Stromal cell of bone marrow (primary cell): Measurements from ENCODE around the gene CD37.
A peak's percentile ranks its signal among the peaks of the same experiment; 100 is the strongest.
"Not testable (repeated sequence)": the region's sequence is repeated elsewhere in the genome, so short reads cannot be mapped to it uniquely, and the experiment has no call there.

Experiments
- DNase-seq: peaks from one replicate; pipeline ENCODE4 v3.0.0-alpha.2; 2012; ENCODE audit warnings: low read depth

The CD37 gene

GRCh38 chr19:49335071-49335783 lies at the start of gene CD37:
Gene CD37 (plus strand): TSS chr19:49335406. CDS start chr19:49335541, 135 bp downstream.
- no peak for DNase-seq

GRCh38 chr19:49287141-49287770 lies 48.0 kb upstream of the CD37 start:
- DNase-seq: no peak

- DNase-seq: not testable (repeated sequence)
Measured at GRCh38 chr19:49288205-49288604, 47.0 kb upstream of the CD37 start.

- not testable (repeated sequence) for DNase-seq
Measured at GRCh38 chr19:49289286-49289685, 45.9 kb upstream of the CD37 start.

- DNase-seq: no peak
Measured at GRCh38 chr19:49290517-49290916, 44.7 kb upstream of the CD37 start.

GRCh38 chr19:49294401-49294800 lies 40.8 kb upstream of the CD37 start:
- no peak for DNase-seq

- no peak for DNase-seq
Measured at GRCh38 chr19:49295208-49295880, 39.9 kb upstream of the CD37 start.

- DNase-seq: no peak
Measured at GRCh38 chr19:49297403-49297802, 37.8 kb upstream of the CD37 start.

- not testable (repeated sequence) for DNase-seq
Measured at GRCh38 chr19:49298653-49299052, 36.6 kb upstream of the CD37 start.

GRCh38 chr19:49301165-49301865 lies 33.9 kb upstream of the CD37 start:
- DNase-seq: peak; percentile 13

GRCh38 chr19:49301866-49302252 lies 33.3 kb upstream of the CD37 start:
- no peak for DNase-seq

- DNase-seq: not testable (repeated sequence)
Measured at GRCh38 chr19:49306734-49307133, 28.5 kb upstream of the CD37 start.

- DNase-seq: no peak
Measured at GRCh38 chr19:49309087-49309486, 26.1 kb upstream of the CD37 start.

- no peak for DNase-seq
Measured at GRCh38 chr19:49315111-49315510, 20.1 kb upstream of the CD37 start.

GRCh38 chr19:49316284-49316683 lies 18.9 kb upstream of the CD37 start:
- DNase-seq: no peak

GRCh38 chr19:49318296-49318695 lies 16.9 kb upstream of the CD37 start:
- DNase-seq: no peak

GRCh38 chr19:49324801-49325576 lies 10.2 kb upstream of the CD37 start, which contains the start of gene SLC6A16:
Gene SLC6A16 (minus strand): TSS chr19:49325191. CDS start chr19:49311347, 13,844 bp downstream.
- no peak for DNase-seq

GRCh38 chr19:49325756-49326155 lies 9.4 kb upstream of the CD37 start:
- not testable (repeated sequence) for DNase-seq

GRCh38 chr19:49326165-49326704 lies 9.0 kb upstream of the CD37 start:
- no peak for DNase-seq

GRCh38 chr19:49327878-49328544 lies 7.2 kb upstream of the CD37 start:
- peak; percentile 9 for DNase-seq

- no peak for DNase-seq
Measured at GRCh38 chr19:49328741-49329140, 6.5 kb upstream of the CD37 start.
